NCI-H748 (cell line): ENCODE measurements around the gene GGTA1.

ENCODE experiments used
- DNase-seq: peaks from one replicate; lab custom pipeline; 2025; ENCODE audit not compliant: unreplicated experiment; lab: John Stamatoyannopoulos, UW

Gene GGTA1

DNA sequence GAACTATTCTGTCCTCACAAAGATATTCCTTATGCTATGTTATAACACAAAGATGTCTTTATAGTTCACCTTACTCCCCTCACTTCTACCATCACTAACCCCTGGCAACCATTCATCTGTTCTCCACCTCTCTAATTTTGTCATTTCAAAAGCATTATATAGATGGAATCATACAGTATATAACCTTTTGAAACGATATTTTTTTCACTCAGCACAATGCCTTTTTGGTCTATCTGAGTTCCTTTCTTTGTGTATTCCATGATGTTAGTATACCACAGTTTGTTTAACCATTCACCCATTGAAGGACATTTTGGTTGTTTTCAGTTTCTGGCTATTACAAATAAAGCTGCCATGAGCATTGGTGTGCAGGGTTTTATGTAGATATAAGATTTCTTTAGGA, 93.7 kb downstream of the GGTA1 start:
- no peak for DNase-seq
